GM18873 (cell line): ENCODE results near the gene SLC8A1.

Experiments
- ATAC-seq: cut with Tn5 transposase; IDR thresholded peaks from one replicate; pipeline ENCODE4 v1.9.1; 2021; ENCODE audit warnings: mild to moderate bottlenecking, moderate library complexity, moderate number of reproducible peaks; ENCODE audit not compliant: unreplicated experiment, low FRiP score

Gene SLC8A1

GRCh38 chr2:40395169-40396073, 56.5 kb downstream of the SLC8A1 start:
- no peak for ATAC-seq

- ATAC-seq = no peak
Observed at GRCh38 chr2:40394597-40394996, 57.3 kb downstream of the SLC8A1 start.

GRCh38 chr2:40394031-40394430, 57.9 kb downstream of the SLC8A1 start:
- no peak for ATAC-seq

- no peak for ATAC-seq
Observed at GRCh38 chr2:40388161-40388560, 63.7 kb downstream of the SLC8A1 start.

- ATAC-seq = no peak
Observed at GRCh38 chr2:40386177-40386576, 65.7 kb downstream of the SLC8A1 start.

- no peak for ATAC-seq
Observed at GRCh38 chr2:40384714-40385113, 67.2 kb downstream of the SLC8A1 start.

- no peak for ATAC-seq
Observed at GRCh38 chr2:40384233-40384632, 67.7 kb downstream of the SLC8A1 start.

GRCh38 chr2:40380721-40381120, 71.2 kb downstream of the SLC8A1 start:
- no peak for ATAC-seq

GRCh38 chr2:40380041-40380440, 71.8 kb downstream of the SLC8A1 start:
- no peak for ATAC-seq

- no peak for ATAC-seq
Observed at GRCh38 chr2:40374543-40375240, 77.2 kb downstream of the SLC8A1 start.

- no peak for ATAC-seq
Observed at GRCh38 chr2:40373111-40373510, 78.8 kb downstream of the SLC8A1 start.

- ATAC-seq = no peak
Observed at GRCh38 chr2:40372283-40372985, 79.5 kb downstream of the SLC8A1 start.

- ATAC-seq = no peak
Observed at GRCh38 chr2:40371525-40372282, 80.2 kb downstream of the SLC8A1 start.

GRCh38 chr2:40370007-40370395, 81.9 kb downstream of the SLC8A1 start:
- ATAC-seq = no peak

GRCh38 chr2:40369267-40370006, 82.5 kb downstream of the SLC8A1 start:
- no peak for ATAC-seq

GRCh38 chr2:40367652-40368051, 84.2 kb downstream of the SLC8A1 start:
- no peak for ATAC-seq

GRCh38 chr2:40367032-40367431, 84.9 kb downstream of the SLC8A1 start:
- ATAC-seq = no peak

GRCh38 chr2:40364151-40364874, 87.6 kb downstream of the SLC8A1 start:
- ATAC-seq = no peak

- ATAC-seq = no peak
Observed at GRCh38 chr2:40363631-40364030, 88.3 kb downstream of the SLC8A1 start.
